Breast epithelium (tissue), 4 donors: Measurements from ENCODE around the gene CTDNEP1. TPM values are rescaled to one million over a fixed set of nuclear protein-coding genes. Genes with fewer than 3 reads are reported as not detected.
A peak's percentile ranks its signal among the peaks of the same experiment; 100 is the strongest.

Experiments used
- DNase-seq, 2 donors: peaks; one replicate each; pipeline ENCODE4 v3.0.0-alpha.2; 2019; ENCODE audit warnings: low spot score in 2 of 2
- H3K27ac ChIP-seq, 2 donors: fragments of 200-600 bp; sonication (generic) in 1 of 2; one replicate each; pipeline ENCODE4 v1.5.1; 2016 to 2019; ENCODE audit warnings: mild to moderate bottlenecking in 1 of 2
- H3K27me3 ChIP-seq, 2 donors: fragments of 200-600 bp; sonication (generic) in 1 of 2; one replicate each; pipeline versions ENCODE4 v1.5.1 to v1.6.0; 2017 to 2019; ENCODE audit warnings: control low read depth in 1 of 2, mild to moderate bottlenecking in 1 of 2
- H3K36me3 ChIP-seq: fragments of 200-600 bp; one replicate; pipeline ENCODE4 v1.5.1; 2019
- H3K4me1 ChIP-seq, 2 donors: fragments of 200-600 bp; sonication (generic); one replicate each; pipeline ENCODE4 v1.5.1; 2016 to 2019; ENCODE audit warnings: control low read depth in 1 of 2
- H3K4me3 ChIP-seq, 3 donors: fragments of 200-600 bp; sonication (generic); 1 replicate in 2 of 3; 2 replicates in 1 of 3; pipeline ENCODE4 v1.5.1; 2016 to 2019; ENCODE audit warnings: mild to moderate bottlenecking in 3 of 3, moderate library complexity in 2 of 3
- H3K9me3 ChIP-seq, 2 donors: fragments of 200-600 bp; sonication (generic) in 1 of 2; one replicate each; pipeline ENCODE4 v1.5.1; 2016 to 2019; ENCODE audit warnings: control low read depth in 1 of 2
- POLR2A ChIP-seq: fragments of 450-650 bp; IDR thresholded peaks from one replicate; pipeline ENCODE4 v1.6.1; 2016; ENCODE audit warnings: antibody characterized with exemption, mild to moderate bottlenecking, moderate library complexity
- POLR2AphosphoS5 ChIP-seq, 3 donors: sonication (generic); formaldehyde crosslinking; IDR thresholded peaks; one replicate each; pipeline ENCODE4 v1.6.1; 2017; ENCODE audit warnings: antibody characterized with exemption in 3 of 3
- intact Hi-C: fragments of 100-400 bp; cut with DNase I; formaldehyde crosslinking; loops from one replicate; pipeline ENCODE4 v1.15.1; 2023; ENCODE audit warnings: low total_unique reads
- total RNA-seq, 3 donors: library from RNA; depleted of rRNA; stranded (reverse); fragments of >200 nt; gene quantifications; one replicate each; pipeline ENCODE4 v1.1.0, GENCODE V29; 2016
- TF ChIP-seq, protein P1 (sequence below), 3 donors: fragments of 450-650 bp; IDR thresholded peaks; one replicate each; pipeline ENCODE4 v1.5.1; 2016 to 2017; ENCODE audit warnings: antibody characterized with exemption in 3 of 3, mild to moderate bottlenecking in 3 of 3, moderate library complexity in 3 of 3

Gene CTDNEP1
- total RNA-seq, 3 donors from 2014 or later: 35.7 to 67.5 (median 60.5) TPM

- Histone ChIP-seq H3K4me1 (peaks cover 4 to 17% of the 10 kb centered on the region in 2 donors), H3K9me3 (no peaks in the 10 kb centered on the region), H3K4me3 (peak within 1 kb of the TSS; percentile 85 to 89 (median 85)), H3K27ac (peak within 1 kb of the TSS; percentile 99 to 100), H3K27me3 (no peaks in the 10 kb centered on the region), H3K36me3 (no peaks in the 10 kb centered on the region)
- intact Hi-C loops: no loop called here
- peak; percentile 95 to 97 for DNase-seq
- TF ChIP-seq POLR2A (peak; percentile 87), POLR2AphosphoS5 (IDR thresholded peaks at IDR 0.05) (peak; percentile 77 to 90 (median 78))
- TF ChIP-seq, protein P1, sequence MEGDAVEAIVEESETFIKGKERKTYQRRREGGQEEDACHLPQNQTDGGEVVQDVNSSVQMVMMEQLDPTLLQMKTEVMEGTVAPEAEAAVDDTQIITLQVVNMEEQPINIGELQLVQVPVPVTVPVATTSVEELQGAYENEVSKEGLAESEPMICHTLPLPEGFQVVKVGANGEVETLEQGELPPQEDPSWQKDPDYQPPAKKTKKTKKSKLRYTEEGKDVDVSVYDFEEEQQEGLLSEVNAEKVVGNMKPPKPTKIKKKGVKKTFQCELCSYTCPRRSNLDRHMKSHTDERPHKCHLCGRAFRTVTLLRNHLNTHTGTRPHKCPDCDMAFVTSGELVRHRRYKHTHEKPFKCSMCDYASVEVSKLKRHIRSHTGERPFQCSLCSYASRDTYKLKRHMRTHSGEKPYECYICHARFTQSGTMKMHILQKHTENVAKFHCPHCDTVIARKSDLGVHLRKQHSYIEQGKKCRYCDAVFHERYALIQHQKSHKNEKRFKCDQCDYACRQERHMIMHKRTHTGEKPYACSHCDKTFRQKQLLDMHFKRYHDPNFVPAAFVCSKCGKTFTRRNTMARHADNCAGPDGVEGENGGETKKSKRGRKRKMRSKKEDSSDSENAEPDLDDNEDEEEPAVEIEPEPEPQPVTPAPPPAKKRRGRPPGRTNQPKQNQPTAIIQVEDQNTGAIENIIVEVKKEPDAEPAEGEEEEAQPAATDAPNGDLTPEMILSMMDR (IDR thresholded peaks at IDR 0.05): peak in 2 of 3 donors; percentile 9 to 23
Measured at GRCh38 chr17:7241783-7242716, 9.5 kb downstream of the CTDNEP1 start, which contains the start of gene GABARAP. Gene GABARAP, minus strand, starts transcription at chr17:7242449. Its CDS starts 119 bp downstream, at chr17:7242330.

DNA sequence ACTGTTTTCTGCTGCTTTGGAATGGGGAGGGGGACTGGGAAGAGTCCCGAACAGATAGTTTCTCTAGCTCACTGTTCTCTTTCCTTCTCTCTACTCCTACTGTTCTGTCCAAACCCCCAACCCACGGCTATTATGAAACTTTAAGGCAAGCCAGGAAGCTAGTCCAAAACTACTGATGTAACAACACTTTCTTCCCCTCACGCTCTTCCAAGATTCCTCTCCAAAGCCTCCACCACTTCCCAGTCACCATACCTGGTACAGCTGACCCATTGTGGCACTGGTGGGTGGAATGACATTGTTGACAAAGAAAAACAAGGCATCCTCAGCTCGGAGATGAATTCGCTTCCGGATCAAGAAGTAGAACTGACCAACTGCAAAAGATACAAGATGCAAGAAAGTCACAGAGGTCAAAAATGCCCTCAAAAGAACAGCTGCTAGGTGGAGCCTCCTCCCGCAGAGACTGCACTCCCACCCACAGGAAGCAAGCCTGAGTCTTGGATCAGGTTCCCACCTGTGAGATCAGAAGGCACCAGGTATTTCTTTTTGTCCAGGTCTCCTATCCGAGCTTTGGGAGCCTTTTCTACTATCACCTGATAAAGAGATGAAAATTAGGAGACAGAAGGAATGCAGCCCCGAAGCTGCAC, 10.3 kb downstream of the CTDNEP1 start:
- H3K36me3 ChIP-seq: no peaks in the 10 kb centered on the region
- H3K27me3 ChIP-seq: no peaks in the 10 kb centered on the region
- H3K9me3 ChIP-seq: no peaks in the 10 kb centered on the region
- H3K27ac ChIP-seq: peak overlapping the region; percentile 99 to 100
- H3K4me1 ChIP-seq: peaks cover 4 to 17% of the 10 kb centered on the region in 2 donors
- DNase-seq: no peak
- intact Hi-C loops: no loop called here
- peak overlapping the region; percentile 85 to 89 (median 85) for H3K4me3 ChIP-seq
- TF ChIP-seq POLR2AphosphoS5 (IDR thresholded peaks at IDR 0.05): no peak
- TF ChIP-seq POLR2A: no peak
- TF ChIP-seq, protein P1 (IDR thresholded peaks at IDR 0.05): no peak

- no peaks in the 10 kb centered on the region for H3K9me3 ChIP-seq
- TF ChIP-seq POLR2A (no peak), POLR2AphosphoS5 (IDR thresholded peaks at IDR 0.05) (no peak)
- TF ChIP-seq, protein P1 (IDR thresholded peaks at IDR 0.05): no peak
- H3K36me3 ChIP-seq: no peaks in the 10 kb centered on the region
- peak overlapping the region; percentile 12 to 89 (median 85) for H3K4me3 ChIP-seq
- peak overlapping the region; percentile 99 to 100 for H3K27ac ChIP-seq
- no peaks in the 10 kb centered on the region for H3K27me3 ChIP-seq
- DNase-seq: no peak
- intact Hi-C loops: no loop called here
- peaks cover 4 to 18% of the 10 kb centered on the region in 2 donors for H3K4me1 ChIP-seq
Measured at GRCh38 chr17:7240375-7240774, 11.2 kb downstream of the CTDNEP1 start.

DNA sequence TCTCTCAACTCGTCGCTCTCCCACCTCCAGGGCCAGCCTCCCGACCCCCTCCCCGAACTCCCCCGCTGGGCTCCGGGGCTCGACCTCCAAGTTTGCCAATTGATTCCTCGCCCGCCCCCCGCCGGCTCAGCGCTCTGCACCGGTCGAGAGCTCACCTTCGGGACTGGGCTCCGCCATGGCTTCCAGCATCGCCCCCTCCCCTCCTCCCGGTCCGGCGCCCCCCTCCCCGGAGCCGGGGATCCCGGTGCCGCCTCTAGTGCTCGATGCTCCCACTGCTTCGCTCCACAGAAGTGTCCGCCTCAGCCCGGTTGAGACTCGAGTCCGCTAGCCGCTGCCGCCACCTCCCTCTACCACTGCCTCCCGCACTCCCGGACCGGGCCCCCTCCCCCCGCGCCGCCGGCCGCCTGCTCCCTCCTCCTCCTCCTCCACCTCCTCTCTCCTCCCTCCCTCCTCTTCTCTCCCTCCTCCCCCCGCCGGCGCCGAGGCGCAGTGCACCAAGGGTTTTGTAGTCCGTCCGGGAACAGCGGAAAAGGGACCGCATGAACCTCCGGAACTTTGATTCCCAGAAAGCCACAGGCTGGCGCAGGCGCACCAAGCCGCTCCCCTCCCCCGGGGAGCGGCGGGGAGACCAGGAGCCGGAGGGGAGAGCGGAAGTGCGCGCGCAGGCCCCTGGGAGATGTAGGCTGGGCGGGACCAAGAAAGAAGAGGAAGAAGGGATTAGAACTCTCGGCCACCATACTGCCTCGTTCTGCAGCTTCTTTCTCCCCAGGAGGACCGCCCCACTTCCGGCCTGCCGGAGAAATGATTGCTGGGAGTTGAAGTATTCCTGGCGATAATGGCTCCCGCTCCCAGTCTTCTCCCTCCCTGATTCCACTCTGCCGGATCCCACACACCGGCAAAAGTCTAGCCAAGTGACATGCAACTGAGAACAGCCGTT, 12.2 kb downstream of the CTDNEP1 start, which contains the start of gene PHF23:
Gene PHF23, minus strand, starts transcription at position 367 of the 937 bp plus-strand sequence. Its CDS starts 178 bp downstream, at position 189.
- Histone ChIP-seq H3K27ac (peak within 1 kb of the TSS; percentile 97 to 100), H3K9me3 (no peaks in the 10 kb centered on the region), H3K36me3 (no peaks in the 10 kb centered on the region), H3K4me3 (peak within 1 kb of the TSS; percentile 85 to 99 (median 89)), H3K4me1 (peaks cover 4 to 26% of the 10 kb centered on the region in 2 donors), H3K27me3 (no peaks in the 10 kb centered on the region)
- DNase-seq: peak; percentile 99
- intact Hi-C loops: no loop called here
- TF ChIP-seq POLR2AphosphoS5 (IDR thresholded peaks at IDR 0.05) (peak; percentile 74 to 93 (median 86)), POLR2A (peak; percentile 38)
- TF ChIP-seq, protein P1 (IDR thresholded peaks at IDR 0.05): peak; percentile 23 to 63 (median 61)
